DND-41 (cell line): Measurements from ENCODE around the gene EPHA1.

Source experiments
- EZH2 ChIP-seq: IDR thresholded peaks from 3 replicates; pipeline ENCODE4 v1.6.1; 2012; ENCODE audit warnings: borderline replicate concordance, low read depth, mild to moderate bottlenecking, moderate library complexity, low read length, inconsistent platforms; ENCODE audit not compliant: severe bottlenecking
- TF ChIP-seq, protein P1 (sequence below): IDR thresholded peaks from 2 replicates; pipeline ENCODE4 v1.5.1; 2012; ENCODE audit warnings: borderline replicate concordance, low read length, moderate library complexity, mild to moderate bottlenecking; ENCODE audit not compliant: poor library complexity, severe bottlenecking; ENCODE audit errors: extremely low read depth

DNA sequence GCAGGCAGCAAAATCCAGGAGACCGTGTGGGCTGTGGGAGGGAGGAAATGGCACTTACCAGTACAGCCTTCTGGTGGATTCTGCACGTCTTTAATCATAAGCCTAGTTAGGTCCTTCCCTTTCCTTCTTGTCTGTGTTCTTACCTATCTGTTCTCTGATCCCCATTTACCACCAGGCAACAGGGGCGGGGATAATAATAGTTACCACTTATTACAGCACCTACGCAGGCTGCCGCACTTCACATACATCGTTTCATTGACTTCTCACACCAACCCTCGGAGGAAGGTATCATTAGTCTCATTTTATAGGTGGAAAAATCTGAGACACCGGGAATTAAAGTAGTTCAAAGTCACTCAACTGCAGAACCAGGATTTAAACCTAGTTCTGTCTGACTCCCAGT lies 4.5 kb upstream of the EPHA1 start:
- TF ChIP-seq, protein P1, sequence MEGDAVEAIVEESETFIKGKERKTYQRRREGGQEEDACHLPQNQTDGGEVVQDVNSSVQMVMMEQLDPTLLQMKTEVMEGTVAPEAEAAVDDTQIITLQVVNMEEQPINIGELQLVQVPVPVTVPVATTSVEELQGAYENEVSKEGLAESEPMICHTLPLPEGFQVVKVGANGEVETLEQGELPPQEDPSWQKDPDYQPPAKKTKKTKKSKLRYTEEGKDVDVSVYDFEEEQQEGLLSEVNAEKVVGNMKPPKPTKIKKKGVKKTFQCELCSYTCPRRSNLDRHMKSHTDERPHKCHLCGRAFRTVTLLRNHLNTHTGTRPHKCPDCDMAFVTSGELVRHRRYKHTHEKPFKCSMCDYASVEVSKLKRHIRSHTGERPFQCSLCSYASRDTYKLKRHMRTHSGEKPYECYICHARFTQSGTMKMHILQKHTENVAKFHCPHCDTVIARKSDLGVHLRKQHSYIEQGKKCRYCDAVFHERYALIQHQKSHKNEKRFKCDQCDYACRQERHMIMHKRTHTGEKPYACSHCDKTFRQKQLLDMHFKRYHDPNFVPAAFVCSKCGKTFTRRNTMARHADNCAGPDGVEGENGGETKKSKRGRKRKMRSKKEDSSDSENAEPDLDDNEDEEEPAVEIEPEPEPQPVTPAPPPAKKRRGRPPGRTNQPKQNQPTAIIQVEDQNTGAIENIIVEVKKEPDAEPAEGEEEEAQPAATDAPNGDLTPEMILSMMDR: no peak
- no peak for TF ChIP-seq EZH2
